Mucosa of rectum (tissue), 2 donors: ENCODE data around the gene EOMES.
"Not testable (repeated sequence)": the region's sequence is repeated elsewhere in the genome, so short reads cannot be mapped to it uniquely, and the experiment has no call there.

ENCODE experiments used
- H3K27ac ChIP-seq, 2 donors: one replicate each; pipeline ENCODE4 v1.7.0; 2013; ENCODE audit warnings: inconsistent platforms in 2 of 2, low read depth in 2 of 2, low read length in 2 of 2
- H3K27me3 ChIP-seq, 2 donors: one replicate each; pipeline ENCODE4 v1.7.0; 2013; ENCODE audit warnings: low read length in 2 of 2; ENCODE audit not compliant: control insufficient read depth in 2 of 2, insufficient read depth in 2 of 2
- H3K36me3 ChIP-seq, 2 donors: one replicate each; pipeline ENCODE4 v1.7.0; 2013; ENCODE audit warnings: low read length in 2 of 2; ENCODE audit not compliant: control insufficient read depth in 2 of 2, insufficient read depth in 2 of 2
- H3K4me1 ChIP-seq, 2 donors: one replicate each; pipeline ENCODE4 v1.7.0; 2013; ENCODE audit warnings: low read length in 2 of 2, mild to moderate bottlenecking in 1 of 2; ENCODE audit not compliant: control insufficient read depth in 2 of 2, insufficient read depth in 2 of 2
- H3K4me3 ChIP-seq, 2 donors: one replicate each; pipeline ENCODE4 v1.7.0; 2013; ENCODE audit warnings: low read length in 2 of 2
- H3K9ac ChIP-seq, 2 donors: one replicate each; pipeline ENCODE4 v1.7.0; 2013; ENCODE audit warnings: low read length in 2 of 2, low read depth in 1 of 2, mild to moderate bottlenecking in 1 of 2
- H3K9me3 ChIP-seq, 2 donors: one replicate each; pipeline ENCODE4 v1.7.0; 2013; ENCODE audit warnings: low read length in 2 of 2; ENCODE audit not compliant: control insufficient read depth in 2 of 2
- donor health status: healthy.
- donor health status: Normal muscosa, but diverticular disease.

EOMES gene

DNA sequence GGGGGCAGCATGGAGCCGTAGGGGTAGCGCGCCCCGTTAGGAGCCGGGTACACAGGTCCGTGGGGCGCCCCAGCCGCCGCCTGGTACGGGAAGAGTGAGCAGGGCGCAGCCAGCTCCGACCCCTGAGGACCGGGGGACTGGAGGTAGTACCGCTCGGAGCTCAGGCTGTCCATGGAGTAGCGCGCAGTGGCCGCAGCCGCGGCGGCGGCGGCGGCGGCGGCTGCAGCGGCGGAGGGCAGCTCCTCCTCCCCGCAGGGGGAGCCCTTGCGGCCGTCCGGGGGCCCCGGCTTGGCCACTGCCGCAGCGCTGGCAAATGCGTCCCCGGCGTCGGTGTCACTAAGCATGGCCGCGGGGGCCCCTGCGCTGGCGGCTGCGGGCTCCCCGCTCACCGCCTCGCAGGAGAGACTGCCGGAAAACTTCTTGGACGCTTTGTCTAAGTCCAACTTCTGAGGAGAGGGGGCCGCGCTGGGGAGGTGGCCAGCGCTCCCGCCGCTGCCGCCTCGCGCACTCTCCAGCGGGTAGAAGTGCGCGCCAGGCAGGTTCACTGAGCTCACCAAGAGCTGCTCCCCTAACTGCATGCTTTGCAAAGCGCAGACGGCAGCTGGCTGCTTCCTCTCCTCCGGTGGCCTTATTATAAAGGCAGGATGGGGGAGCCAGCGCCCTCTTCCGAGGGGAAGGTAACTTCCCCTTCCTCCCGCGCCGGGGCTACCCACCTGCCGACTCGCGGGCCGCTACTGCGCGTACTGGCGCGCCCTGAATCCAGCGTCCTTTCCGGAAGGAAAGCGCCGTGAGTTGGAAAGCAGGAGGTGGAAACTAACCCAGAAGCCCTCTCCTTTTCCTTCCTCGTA lies at the start of gene EOMES:
Gene EOMES (minus strand): TSS at position 607 of the 848 bp plus-strand sequence. CDS start 29 bp downstream, at position 578.
- peaks cover 8 to 11% of the 10 kb centered on the region in 2 donors for H3K4me1 ChIP-seq
- H3K27ac ChIP-seq, result no peak within 1 kb of the TSS
- peaks cover 50 to 67% of the 10 kb centered on the region in 2 donors for H3K27me3 ChIP-seq
- no peaks in the 10 kb centered on the region for H3K9me3 ChIP-seq
- no peak within 1 kb of the TSS for H3K9ac ChIP-seq
- H3K36me3 ChIP-seq, result no peaks in the 10 kb centered on the region
- peak within 1 kb of the TSS; percentile 8 to 60 for H3K4me3 ChIP-seq

DNA sequence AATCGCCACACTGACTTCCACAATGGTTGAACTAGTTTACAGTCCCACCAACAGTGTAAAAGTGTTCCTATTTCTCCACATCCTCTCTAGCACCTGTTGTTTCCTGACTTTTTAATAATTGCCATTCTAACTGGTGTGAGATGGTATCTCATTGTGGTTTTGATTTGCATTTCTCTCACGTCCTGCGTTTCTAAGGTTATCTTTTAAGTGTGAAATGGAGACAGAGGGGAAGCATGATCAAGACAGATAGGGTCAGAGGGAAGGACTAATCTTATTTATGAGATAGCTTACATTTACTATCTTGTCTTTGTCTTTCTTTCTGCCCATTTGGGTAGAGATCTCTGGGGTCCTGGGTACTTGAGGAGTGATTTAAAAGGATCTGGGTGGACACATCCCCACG lies 48.3 kb upstream of the EOMES start:
- not testable (repeated sequence) for H3K27me3 ChIP-seq, H3K27ac ChIP-seq, H3K4me1 ChIP-seq, H3K36me3 ChIP-seq, H3K9ac ChIP-seq, H3K9me3 ChIP-seq, H3K4me3 ChIP-seq

DNA sequence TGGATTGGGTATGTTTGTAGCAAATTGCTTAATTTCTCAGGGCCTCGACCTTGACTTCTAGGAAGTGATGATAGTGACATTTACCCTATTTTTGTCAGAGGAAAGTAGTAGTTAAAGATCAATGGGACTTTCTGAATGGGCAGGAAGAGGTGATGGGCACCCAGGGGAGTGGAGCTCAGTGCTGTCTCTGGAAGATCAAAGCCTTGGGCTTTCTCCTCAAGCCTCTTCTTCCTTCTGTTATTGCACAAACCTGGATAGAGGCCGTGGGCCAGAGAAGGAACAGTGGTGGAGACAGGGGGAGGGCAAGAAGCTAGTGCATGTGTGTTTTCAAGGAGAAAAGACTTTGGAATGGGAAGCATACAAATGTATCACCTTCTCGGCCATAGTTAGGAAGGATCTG lies 44.9 kb upstream of the EOMES start:
- Histone ChIP-seq H3K27me3 (no peaks in the 10 kb centered on the region), H3K4me1 (no peaks in the 10 kb centered on the region), H3K36me3 (no peaks in the 10 kb centered on the region), H3K4me3 (no peak overlapping the region), H3K9me3 (no peaks in the 10 kb centered on the region), H3K9ac (no peak overlapping the region), H3K27ac (no peak overlapping the region)

DNA sequence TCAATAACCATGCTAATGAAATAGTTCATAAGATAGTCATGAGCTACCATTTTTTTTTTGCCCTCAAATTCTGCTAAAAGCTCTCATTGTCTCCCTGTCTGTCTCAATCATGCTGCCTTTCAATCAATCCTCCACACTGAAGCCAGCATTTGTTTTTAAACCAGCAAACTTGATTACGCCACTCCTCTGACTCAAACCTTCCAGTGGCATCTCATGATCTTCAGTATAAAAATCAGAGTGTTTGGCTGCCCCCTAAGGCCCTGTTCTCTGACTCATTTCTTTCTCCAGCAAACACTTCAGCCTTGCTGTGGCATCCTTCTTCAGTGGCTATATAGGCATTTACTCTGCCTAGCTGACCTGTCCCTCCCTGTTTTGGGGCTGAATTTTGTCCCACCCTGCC lies 36.0 kb upstream of the EOMES start:
- H3K9ac ChIP-seq, result no peak overlapping the region
- no peak overlapping the region for H3K27ac ChIP-seq
- H3K9me3 ChIP-seq, result no peaks in the 10 kb centered on the region
- no peak overlapping the region for H3K4me3 ChIP-seq
- no peaks in the 10 kb centered on the region for H3K4me1 ChIP-seq
- no peaks in the 10 kb centered on the region for H3K36me3 ChIP-seq
- H3K27me3 ChIP-seq, result no peaks in the 10 kb centered on the region

DNA sequence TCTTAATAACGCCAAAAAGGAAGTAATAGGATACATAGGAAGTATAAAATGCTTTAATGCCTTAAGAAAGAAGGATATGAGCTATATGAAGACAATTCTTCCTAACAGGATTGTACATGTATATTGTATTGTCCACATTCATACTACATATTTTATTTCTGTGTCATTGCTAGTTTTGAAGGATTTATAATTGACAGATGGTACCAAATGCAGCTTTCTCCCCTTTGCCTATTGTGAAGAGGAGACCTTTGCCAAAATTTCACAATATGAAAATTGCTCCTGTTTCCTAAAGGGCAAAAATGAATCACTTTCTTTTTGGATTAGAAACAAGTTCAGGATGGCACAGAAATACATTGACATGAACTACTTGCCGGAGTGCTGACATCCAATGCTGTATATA lies 34.8 kb upstream of the EOMES start:
- Histone ChIP-seq H3K9ac (no peak overlapping the region), H3K4me1 (no peaks in the 10 kb centered on the region), H3K4me3 (no peak overlapping the region), H3K27me3 (no peaks in the 10 kb centered on the region), H3K36me3 (no peaks in the 10 kb centered on the region), H3K9me3 (no peaks in the 10 kb centered on the region), H3K27ac (no peak overlapping the region)

DNA sequence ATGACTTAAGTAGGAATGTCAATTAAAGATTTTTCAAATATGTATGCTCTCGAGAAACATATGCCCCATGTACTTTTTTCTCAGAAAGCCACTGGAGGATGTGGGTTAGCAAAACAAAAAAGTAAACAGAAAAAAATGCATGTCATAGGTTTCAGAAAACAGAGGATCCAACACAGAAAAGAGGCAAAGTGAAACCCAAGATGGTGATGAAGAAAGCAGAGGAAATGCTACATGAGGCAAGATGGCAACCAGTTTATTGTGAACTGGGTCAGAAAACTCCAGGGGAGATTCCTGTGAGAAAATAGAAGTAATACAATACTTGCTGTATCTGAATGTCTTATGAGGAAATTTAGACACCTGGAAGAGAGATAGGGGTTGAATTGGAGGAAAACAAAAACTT lies 30.8 kb upstream of the EOMES start:
- Histone ChIP-seq H3K9me3 (no peaks in the 10 kb centered on the region), H3K27ac (no peak overlapping the region), H3K4me1 (no peaks in the 10 kb centered on the region), H3K27me3 (no peaks in the 10 kb centered on the region), H3K9ac (no peak overlapping the region), H3K4me3 (no peak overlapping the region), H3K36me3 (no peaks in the 10 kb centered on the region)

DNA sequence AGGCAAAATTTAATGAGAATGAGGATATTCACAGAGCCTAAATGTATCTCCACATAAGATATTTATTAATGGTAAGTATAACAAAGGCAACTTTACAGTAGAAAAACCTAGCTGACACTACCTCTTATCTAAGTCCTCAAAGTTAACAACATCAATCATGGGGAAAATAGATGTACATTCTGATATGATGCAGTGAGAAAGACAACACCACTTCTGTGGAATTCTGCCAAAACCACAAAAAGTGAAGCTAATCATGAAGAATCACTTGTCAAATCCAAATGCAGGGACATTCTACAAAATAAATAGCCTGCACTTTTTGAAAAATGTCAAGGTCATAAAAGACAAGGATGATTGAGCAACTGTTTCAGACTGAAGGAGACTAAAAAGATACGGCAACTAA lies 27.5 kb upstream of the EOMES start:
- no peaks in the 10 kb centered on the region for H3K36me3 ChIP-seq

DNA sequence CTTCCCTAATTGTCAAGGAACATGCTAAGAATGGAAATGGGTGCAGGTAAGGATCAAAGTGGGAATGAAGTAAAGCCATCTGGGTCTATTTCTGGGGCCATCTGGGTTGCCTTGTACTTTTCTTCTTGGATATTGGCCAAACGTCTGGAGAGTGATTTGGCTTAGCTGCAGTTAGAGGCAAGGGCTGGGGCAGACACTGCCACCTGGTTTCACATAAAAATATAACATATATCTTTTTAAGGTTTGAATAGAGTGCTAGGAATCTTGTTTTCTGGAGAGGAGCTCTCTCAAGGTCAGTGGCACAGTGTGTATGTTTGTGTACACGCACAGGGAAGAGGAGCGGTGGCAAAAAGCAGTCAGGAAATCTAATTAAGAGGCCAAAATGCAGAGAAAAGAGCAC lies 24.7 kb upstream of the EOMES start:
- Histone ChIP-seq H3K27me3 (no peaks in the 10 kb centered on the region), H3K36me3 (no peaks in the 10 kb centered on the region), H3K4me1 (no peaks in the 10 kb centered on the region), H3K9me3 (no peaks in the 10 kb centered on the region), H3K27ac (no peak overlapping the region), H3K4me3 (no peak overlapping the region), H3K9ac (no peak overlapping the region)

More for the DNA sequence above, 27.5 kb upstream of the EOMES start:
- Histone ChIP-seq H3K4me1 (no peaks in the 10 kb centered on the region), H3K27me3 (no peaks in the 10 kb centered on the region), H3K9me3 (no peaks in the 10 kb centered on the region), H3K4me3 (no peak overlapping the region), H3K9ac (no peak overlapping the region), H3K27ac (no peak overlapping the region)

DNA sequence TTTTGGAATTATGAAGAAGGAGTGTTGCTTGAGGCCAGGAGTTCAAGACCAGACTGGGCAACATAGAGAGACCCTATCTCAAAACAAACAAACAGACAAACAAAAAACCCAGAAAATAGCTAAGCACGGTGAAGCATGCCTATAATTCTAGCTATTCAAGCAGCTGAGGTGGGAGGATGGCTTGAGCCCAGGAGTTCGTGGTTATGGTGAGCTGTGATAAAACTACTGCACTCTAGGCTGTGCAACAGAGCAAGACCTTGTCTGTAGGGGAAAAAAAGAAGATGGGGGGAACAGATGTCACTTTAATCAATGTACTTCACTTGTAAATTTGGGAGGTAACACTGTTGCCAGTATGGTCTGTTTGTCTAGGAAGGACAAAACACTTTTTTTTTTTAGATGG lies 18.7 kb upstream of the EOMES start:
- no peak overlapping the region for H3K9ac ChIP-seq
- no peaks in the 10 kb centered on the region for H3K27me3 ChIP-seq
- H3K4me3 ChIP-seq, result no peak overlapping the region
- no peak overlapping the region for H3K27ac ChIP-seq
- no peaks in the 10 kb centered on the region for H3K36me3 ChIP-seq
- no peaks in the 10 kb centered on the region for H3K4me1 ChIP-seq
- H3K9me3 ChIP-seq, result no peaks in the 10 kb centered on the region

DNA sequence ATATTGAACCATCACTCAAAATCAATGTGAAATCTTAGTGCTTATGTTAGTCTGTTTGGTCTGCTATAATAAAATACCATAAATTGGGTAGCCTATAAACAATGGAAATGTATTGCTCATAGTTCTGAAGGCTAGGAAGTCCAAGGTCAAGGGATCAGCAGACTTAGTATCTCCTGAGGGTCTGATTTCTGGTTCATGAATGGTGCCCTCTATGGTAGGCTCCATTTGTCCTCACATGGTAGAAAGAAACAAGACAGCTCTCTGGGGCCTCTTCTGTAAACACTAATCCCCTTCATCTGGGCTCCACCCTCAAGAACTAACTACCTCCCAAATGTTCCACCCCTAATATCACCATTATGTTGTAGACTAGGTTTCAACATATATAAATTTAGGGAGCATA lies 15.0 kb upstream of the EOMES start:
- H3K4me1 ChIP-seq, result no peaks in the 10 kb centered on the region
- no peaks in the 10 kb centered on the region for H3K9me3 ChIP-seq
- H3K27ac ChIP-seq, result no peak overlapping the region
- no peak overlapping the region for H3K9ac ChIP-seq
- peaks cover under 1 to 2% of the 10 kb centered on the region in 2 donors for H3K27me3 ChIP-seq
- H3K4me3 ChIP-seq, result no peak overlapping the region
- no peaks in the 10 kb centered on the region for H3K36me3 ChIP-seq
